GM21526 (cell line): ENCODE results near the gene SALL4.
"Not testable (repeated sequence)": the region's sequence is repeated elsewhere in the genome, so short reads cannot be mapped to it uniquely, and the experiment has no call there.

Source experiments
- ATAC-seq: cut with Tn5 transposase; IDR thresholded peaks from one replicate; pipeline ENCODE4 v1.9.1; 2021; ENCODE audit warnings: moderate library complexity; ENCODE audit not compliant: unreplicated experiment, low FRiP score

Gene SALL4

GRCh38 chr20:51802170-51802751 is at the start of gene SALL4:
TSS of gene SALL4 (minus strand) at chr20:51802521. CDS start at chr20:51802408, 113 bp downstream.
- ATAC-seq = no peak

GRCh38 chr20:51848346-51848745 is 46.0 kb upstream of the SALL4 start:
- ATAC-seq = no peak

GRCh38 chr20:51840865-51841264 is 38.5 kb upstream of the SALL4 start:
- ATAC-seq = no peak

GRCh38 chr20:51837876-51838420 is 35.6 kb upstream of the SALL4 start:
- no peak for ATAC-seq

DNA sequence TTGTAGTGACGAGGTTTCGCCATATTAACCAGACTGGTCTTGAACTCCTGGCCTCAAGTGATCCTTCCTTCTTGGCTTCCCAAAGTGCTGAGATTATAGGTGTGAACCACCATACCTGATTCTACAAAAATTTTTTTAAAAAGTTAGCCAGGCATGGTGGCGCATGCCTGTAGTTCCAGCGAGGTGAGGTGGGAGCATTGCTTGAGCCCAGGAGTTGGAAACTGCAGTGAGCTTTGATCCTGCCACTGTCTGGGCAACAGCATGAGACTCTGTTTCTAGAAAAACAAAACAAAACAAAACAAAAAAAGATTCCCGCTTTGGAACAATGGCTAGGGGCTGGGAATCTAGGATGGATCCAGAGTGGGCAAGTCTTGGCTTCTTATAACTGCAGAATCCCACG is 35.1 kb upstream of the SALL4 start:
- ATAC-seq = no peak

DNA sequence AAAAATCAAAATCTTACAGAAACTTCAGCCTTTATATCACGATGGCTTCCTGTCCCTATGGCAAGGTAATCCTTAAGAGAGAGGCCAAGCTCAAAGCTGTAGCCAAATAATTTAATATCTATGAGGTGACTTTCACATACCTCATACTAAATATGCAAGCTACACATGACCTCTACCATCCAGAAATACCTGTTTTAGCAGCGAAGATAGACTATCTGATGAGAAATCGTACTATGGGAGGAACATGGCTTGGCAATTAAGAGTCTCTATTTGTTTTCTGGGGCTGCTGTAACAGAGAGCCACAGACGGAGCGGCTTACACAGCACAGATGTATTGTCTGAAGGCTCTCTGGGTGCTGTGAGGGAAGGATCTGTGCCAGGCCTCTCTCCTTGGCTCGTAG is 31.0 kb upstream of the SALL4 start:
- no peak for ATAC-seq

DNA sequence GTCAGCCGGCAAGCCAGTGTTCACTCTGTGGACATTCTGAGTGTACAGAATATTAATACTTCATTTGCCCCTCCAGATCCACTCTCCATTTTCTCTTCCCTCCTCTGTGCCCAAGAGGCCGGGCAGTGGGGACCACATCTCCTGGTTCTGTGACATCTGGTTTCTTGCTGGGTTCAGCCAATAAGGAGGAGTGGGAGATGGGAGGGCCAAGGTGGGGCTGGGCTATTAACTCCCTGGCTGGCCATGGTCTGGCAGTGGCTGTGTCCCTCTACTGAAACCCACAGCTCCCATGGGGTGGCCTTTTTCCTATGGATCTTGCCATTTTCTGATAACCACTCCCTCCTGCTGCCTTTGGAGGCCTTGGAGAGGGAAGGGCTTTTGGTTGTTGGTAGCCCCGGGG is 30.0 kb upstream of the SALL4 start:
- ATAC-seq = no peak

GRCh38 chr20:51831866-51832265 is 29.5 kb upstream of the SALL4 start:
- no peak for ATAC-seq

- ATAC-seq = no peak
These were observed 28.2 kb upstream of the SALL4 start for GRCh38 chr20:51830538-51830937.

DNA sequence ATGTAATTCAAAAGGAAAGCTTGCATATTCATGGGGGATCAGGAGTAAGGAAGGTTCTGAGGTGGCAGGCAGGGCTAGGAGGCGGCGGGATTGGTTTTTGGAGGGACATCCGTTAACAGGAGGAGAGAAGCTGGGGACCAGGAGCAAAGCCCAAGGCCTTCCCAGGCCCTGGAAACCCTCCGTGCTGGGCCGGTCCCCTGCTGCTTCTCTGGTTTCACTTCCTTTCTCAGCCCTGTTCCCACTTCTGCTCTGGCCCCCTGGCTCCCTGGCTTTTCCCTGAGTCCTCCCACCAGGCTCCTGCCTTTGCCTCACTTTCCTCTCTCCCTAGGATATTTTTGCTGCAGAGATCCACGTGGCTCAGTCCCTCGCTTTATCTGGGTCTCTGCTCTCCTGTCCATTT is 26.4 kb upstream of the SALL4 start:
- no peak for ATAC-seq

DNA sequence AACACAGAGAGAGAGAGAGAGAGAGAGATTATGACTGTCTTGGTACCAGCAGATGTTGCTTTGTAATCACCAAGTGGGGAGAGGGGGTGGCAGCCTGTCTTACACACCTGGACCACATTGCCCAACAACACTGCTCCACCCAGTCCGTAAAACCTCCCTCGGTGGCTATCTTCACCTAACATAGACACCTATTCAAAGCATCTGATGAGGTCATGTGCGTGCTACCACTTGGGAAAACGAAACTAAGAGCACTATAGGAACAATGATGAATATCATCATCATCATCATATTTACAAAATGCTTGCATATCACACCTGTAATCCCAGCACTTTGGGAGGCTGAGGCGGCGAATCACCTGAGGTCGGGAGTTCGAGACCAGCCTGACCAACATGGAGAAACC is 24.1 kb upstream of the SALL4 start:
- no peak for ATAC-seq

DNA sequence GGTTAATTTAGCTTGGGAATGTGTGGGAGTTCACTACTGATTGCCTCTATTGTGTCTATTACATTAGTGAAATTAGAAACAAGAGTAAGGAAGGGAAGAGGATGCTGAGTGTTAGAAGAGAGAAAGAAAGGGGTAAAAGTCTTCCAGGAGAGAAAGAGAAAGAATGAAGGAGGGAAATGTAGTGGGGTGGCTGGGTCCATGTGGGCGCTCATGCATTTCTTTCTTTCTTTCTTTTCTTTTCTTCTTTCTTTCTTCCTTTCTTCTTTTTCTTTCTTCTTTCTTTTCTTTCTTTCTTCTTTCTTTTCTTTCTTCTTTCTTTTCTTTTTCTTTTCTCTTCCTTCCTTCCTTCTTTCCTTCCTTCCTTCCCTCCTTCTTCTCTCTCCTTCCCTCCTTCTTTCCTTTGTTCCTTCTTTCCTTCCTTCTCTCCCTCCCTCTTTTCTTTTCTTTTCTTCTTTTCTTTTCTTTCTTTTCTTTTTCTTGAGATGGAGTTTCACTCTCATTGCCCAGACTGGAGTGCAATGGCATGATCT is 16.2 kb upstream of the SALL4 start:
- no peak for ATAC-seq

- not testable (repeated sequence) for ATAC-seq
These were observed 14.5 kb upstream of the SALL4 start for GRCh38 chr20:51816856-51817255.

DNA sequence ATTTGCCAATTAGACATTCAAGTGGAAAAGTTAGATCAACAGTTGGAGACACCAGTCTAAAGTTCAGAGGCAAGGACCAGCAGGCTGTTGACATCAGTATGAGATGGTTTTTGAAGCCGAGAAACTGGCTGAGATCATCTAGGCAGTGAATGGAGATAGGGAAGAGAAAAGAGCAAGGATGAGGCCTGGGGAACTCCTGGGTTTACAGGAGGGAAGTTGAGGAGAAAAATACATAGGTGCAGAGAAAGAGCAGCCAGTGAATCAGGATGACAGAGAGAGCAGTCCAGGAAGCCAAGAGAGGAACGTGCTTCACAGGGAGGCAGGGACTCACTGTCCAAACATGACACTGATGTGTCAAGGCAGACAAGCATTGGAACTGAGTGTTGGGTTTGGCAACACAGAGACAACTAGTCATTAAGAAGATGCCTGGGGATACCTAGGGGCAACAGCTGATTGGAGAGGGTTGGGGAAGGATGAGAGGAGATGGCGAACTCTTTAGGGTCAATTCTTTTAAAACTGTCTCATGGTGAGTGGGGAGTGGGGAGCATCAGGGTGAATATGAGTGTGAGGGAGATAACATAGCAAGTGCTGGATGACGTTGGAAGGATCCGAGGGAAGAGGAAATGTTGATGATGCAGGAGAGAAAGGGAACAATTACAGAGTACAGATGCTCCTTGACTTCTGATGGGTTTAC is 13.2 kb upstream of the SALL4 start:
- no peak for ATAC-seq

GRCh38 chr20:51812861-51813260 is 10.5 kb upstream of the SALL4 start:
- ATAC-seq = no peak

GRCh38 chr20:51811514-51812128 is 9.3 kb upstream of the SALL4 start:
- no peak for ATAC-seq

- no peak for ATAC-seq
These were observed 8.7 kb upstream of the SALL4 start for GRCh38 chr20:51811042-51811355.

DNA sequence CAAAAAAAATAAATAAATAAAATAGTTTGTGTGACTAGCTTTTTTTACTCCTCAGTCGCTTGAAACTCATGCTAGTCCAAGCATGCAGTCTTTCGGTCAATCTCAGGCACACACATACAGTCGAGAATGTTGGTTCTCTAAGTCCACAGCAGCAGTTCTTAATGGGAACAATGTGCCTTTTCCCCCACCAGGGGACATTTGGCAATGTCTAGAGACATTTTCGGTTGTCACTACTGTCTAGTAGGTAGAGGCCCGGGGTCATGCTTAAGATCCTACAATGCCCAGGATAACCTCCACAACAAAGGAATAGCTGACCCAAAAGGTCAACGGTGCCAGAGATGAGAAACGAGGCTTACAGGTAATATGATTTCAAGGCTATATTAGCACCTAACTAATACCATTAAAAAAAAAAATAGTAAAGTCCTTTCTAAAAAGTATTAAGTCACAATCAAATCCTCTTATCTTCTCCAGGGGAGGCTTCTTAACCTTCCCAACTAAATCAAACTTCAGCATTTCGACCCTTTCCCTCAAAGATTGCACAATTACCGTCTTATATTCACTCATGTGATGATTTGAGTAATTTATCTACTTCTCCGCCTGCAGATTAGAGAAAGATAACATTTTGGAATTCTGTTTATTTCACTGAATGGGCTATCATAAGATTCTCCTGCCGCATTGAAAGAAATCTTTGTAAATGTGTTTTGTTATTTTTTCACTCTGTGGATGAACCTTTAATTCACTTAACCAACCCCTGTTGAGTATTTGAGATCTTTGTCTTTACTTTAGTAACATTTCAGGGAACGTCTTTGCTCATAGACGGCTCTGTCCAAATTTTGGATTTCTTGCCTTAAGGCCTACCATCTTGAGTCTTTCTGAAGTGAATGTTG is 8.1 kb upstream of the SALL4 start:
- no peak for ATAC-seq

- no peak for ATAC-seq
These were observed 5.5 kb upstream of the SALL4 start for GRCh38 chr20:51807720-51808250.

GRCh38 chr20:51804754-51805153 is 2.4 kb upstream of the SALL4 start:
- no peak for ATAC-seq
